ENCODE measurements around the gene STK32B. TPM values are rescaled to one million over a fixed set of nuclear protein-coding genes. Genes with fewer than 3 reads are reported as not detected.

STK32B gene
- polyA plus RNA-seq, 2 of the 4 experiments (the other 2 are of a cell fraction) = 7.6 to 12.1 TPM

GRCh38 chr4:5471206-5471605, 419.9 kb downstream of the STK32B start:
- H3K4me3 ChIP-seq = no peak overlapping the region
- no peak for DNase-seq (ENCODE audit: low read depth in 1 of 2, low spot score in 1 of 2)
- H3K27ac ChIP-seq = no peak overlapping the region
- no peak for FAIRE-seq
- TF ChIP-seq JUNB (IDR thresholded peaks at IDR 0.05) (no peak), RCOR1 (IDR thresholded peaks at IDR 0.05; ENCODE audit: low read depth, low read length) (no peak), RNF2 (IDR thresholded peaks at IDR 0.05; ENCODE audit: borderline replicate concordance, low read depth) (no peak)
- CTCF ChIA-PET = interaction anchor here (2.3 kb wide), 1 partner anchor 11 kb away, joined by 9 read pairs; no protein-coding TSS in a partner anchor
- H3K9me3 ChIP-seq = no peaks in the 10 kb centered on the region
- no peak overlapping the region for H3K4me2 ChIP-seq
- no peak for ATAC-seq
- POLR2A ChIA-PET = no interaction called here
- H3K4me1 ChIP-seq = no peaks in the 10 kb centered on the region
- WGBS (ENCODE audit: missing lambda C conversion rate) = 84% methylated on average over 7 of the region's 7 CpGs

GRCh38 chr4:5471691-5472090, 420.4 kb downstream of the STK32B start:
- DNase-seq (ENCODE audit: low read depth in 1 of 2, low spot score in 1 of 2) = no peak
- FAIRE-seq = no peak
- Histone ChIP-seq H3K4me3 (no peak overlapping the region), H3K9me3 (no peaks in the 10 kb centered on the region), H3K4me2 (no peak overlapping the region), H3K4me1 (no peaks in the 10 kb centered on the region), H3K27ac (no peak overlapping the region)
- 80% methylated on average over 4 of the region's 7 CpGs for WGBS (ENCODE audit: missing lambda C conversion rate)
- TF ChIP-seq PHF8 (IDR thresholded peaks at IDR 0.05; ENCODE audit: borderline replicate concordance, low read depth) (no peak), KDM5A (IDR thresholded peaks at IDR 0.05) (no peak), FOXS1 (CRISPR knock-in tag; IDR thresholded peaks at IDR 0.05) (no peak), CBX2 (IDR thresholded peaks at IDR 0.05; ENCODE audit: borderline replicate concordance, low read depth) (no peak), FOSL2 (IDR thresholded peaks at IDR 0.05) (no peak), FOSL2 (CRISPR knock-in tag; IDR thresholded peaks at IDR 0.05) (no peak), NFE2L2 (conservative IDR thresholded peaks at IDR 0.05; ENCODE audit: low read length) (no peak), RARB (CRISPR knock-in tag; IDR thresholded peaks at IDR 0.05) (no peak), JUN (IDR thresholded peaks at IDR 0.05) (no peak), FOSB (CRISPR knock-in tag; IDR thresholded peaks at IDR 0.05) (no peak), RCOR1 (IDR thresholded peaks at IDR 0.05; ENCODE audit: low read depth, low read length) (no peak), MAZ (IDR thresholded peaks at IDR 0.05; ENCODE audit: borderline replicate concordance, low read depth, low read length) (no peak), HOXB5 (CRISPR knock-in tag; IDR thresholded peaks at IDR 0.05) (no peak), ZNF302 (CRISPR knock-in tag; IDR thresholded peaks at IDR 0.05) (no peak), TFCP2L1 (CRISPR knock-in tag; IDR thresholded peaks at IDR 0.05) (no peak), HDAC2 (IDR thresholded peaks at IDR 0.05) (no peak), ZSCAN20 (CRISPR knock-in tag; IDR thresholded peaks at IDR 0.05) (no peak), RNF2 (IDR thresholded peaks at IDR 0.05; ENCODE audit: borderline replicate concordance, low read depth) (no peak), KDM1A (IDR thresholded peaks at IDR 0.05; ENCODE audit: low read depth) (no peak), REST (IDR thresholded peaks at IDR 0.05) (no peak)
- ChIA-PET POLR2A (no interaction called here), CTCF (interaction anchor here (2.3 kb wide), 1 partner anchor 12 kb away, joined by 9 read pairs; no protein-coding TSS in a partner anchor)
- no peak for ATAC-seq

GRCh38 chr4:5472160-5472591, 420.9 kb downstream of the STK32B start:
- DNase-seq (ENCODE audit: low read depth in 1 of 2, low spot score in 1 of 2) = no peak
- Histone ChIP-seq H3K4me1 (no peaks in the 10 kb centered on the region), H3K27ac (no peak overlapping the region), H3K4me3 (no peak overlapping the region), H3K4me2 (no peak overlapping the region), H3K9me3 (no peaks in the 10 kb centered on the region)
- ChIA-PET CTCF (interaction anchor here (0.9 to 2.3 kb wide), 2 partner anchors 12 to 318 kb away, joined by 4 to 9 read pairs; no protein-coding TSS in a partner anchor), POLR2A (no interaction called here)
- no peak for ATAC-seq
- FAIRE-seq = no peak
- 87% methylated on average over 6 of the region's 6 CpGs for WGBS (ENCODE audit: missing lambda C conversion rate)
- no peak for TF ChIP-seq NR3C1 (IDR thresholded peaks at IDR 0.05)
- TF ChIP-seq FOSL2 (IDR thresholded peaks at IDR 0.05) = no peak
- no peak for TF ChIP-seq FOSL2 (CRISPR knock-in tag; IDR thresholded peaks at IDR 0.05)
- TF ChIP-seq USF2 (IDR thresholded peaks at IDR 0.05) = no peak
- TF ChIP-seq, protein P1, sequence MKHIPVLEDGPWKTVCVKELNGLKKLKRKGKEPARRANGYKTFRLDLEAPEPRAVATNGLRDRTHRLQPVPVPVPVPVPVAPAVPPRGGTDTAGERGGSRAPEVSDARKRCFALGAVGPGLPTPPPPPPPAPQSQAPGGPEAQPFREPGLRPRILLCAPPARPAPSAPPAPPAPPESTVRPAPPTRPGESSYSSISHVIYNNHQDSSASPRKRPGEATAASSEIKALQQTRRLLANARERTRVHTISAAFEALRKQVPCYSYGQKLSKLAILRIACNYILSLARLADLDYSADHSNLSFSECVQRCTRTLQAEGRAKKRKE (CRISPR knock-in tag; IDR thresholded peaks at IDR 0.05; ENCODE audit: low read depth) = no peak
- TF ChIP-seq JUNB (IDR thresholded peaks at IDR 0.05) = no peak
- TF ChIP-seq KDM1A (IDR thresholded peaks at IDR 0.05; ENCODE audit: low read depth) = no peak
- TF ChIP-seq, protein P2, sequence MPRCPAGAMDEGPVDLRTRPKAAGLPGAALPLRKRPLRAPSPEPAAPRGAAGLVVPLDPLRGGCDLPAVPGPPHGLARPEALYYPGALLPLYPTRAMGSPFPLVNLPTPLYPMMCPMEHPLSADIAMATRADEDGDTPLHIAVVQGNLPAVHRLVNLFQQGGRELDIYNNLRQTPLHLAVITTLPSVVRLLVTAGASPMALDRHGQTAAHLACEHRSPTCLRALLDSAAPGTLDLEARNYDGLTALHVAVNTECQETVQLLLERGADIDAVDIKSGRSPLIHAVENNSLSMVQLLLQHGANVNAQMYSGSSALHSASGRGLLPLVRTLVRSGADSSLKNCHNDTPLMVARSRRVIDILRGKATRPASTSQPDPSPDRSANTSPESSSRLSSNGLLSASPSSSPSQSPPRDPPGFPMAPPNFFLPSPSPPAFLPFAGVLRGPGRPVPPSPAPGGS (IDR thresholded peaks at IDR 0.05) = no peak
- no peak for TF ChIP-seq E2F6 (IDR thresholded peaks at IDR 0.05; ENCODE audit: borderline replicate concordance, low read depth)
- TF ChIP-seq EP300 (IDR thresholded peaks at IDR 0.05) = no peak
- TF ChIP-seq ZFP36 (IDR thresholded peaks at IDR 0.05; ENCODE audit: borderline replicate concordance, partially characterized antibody) = no peak

Measured in A549 (cell line).